DOHH2 (cell line): ENCODE measurements around the gene GPHN.

Experiments
- EZH2phosphoT487 ChIP-seq: fragments of 200-600 bp; sonication (generic); IDR thresholded peaks from 2 replicates; pipeline ENCODE4 v1.6.1; 2017; ENCODE audit warnings: borderline replicate concordance, mild to moderate bottlenecking, antibody characterized with exemption, low read length, moderate library complexity, mixed read lengths
- TF ChIP-seq, protein P1 (sequence below): fragments of 200-600 bp; sonication (generic); IDR thresholded peaks from one replicate; pipeline ENCODE4 v1.5.1; 2014; ENCODE audit warnings: antibody characterized with exemption, mild to moderate bottlenecking, low read depth, low read length; ENCODE audit not compliant: poor library complexity, severe bottlenecking

- TF ChIP-seq, protein P1, sequence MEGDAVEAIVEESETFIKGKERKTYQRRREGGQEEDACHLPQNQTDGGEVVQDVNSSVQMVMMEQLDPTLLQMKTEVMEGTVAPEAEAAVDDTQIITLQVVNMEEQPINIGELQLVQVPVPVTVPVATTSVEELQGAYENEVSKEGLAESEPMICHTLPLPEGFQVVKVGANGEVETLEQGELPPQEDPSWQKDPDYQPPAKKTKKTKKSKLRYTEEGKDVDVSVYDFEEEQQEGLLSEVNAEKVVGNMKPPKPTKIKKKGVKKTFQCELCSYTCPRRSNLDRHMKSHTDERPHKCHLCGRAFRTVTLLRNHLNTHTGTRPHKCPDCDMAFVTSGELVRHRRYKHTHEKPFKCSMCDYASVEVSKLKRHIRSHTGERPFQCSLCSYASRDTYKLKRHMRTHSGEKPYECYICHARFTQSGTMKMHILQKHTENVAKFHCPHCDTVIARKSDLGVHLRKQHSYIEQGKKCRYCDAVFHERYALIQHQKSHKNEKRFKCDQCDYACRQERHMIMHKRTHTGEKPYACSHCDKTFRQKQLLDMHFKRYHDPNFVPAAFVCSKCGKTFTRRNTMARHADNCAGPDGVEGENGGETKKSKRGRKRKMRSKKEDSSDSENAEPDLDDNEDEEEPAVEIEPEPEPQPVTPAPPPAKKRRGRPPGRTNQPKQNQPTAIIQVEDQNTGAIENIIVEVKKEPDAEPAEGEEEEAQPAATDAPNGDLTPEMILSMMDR = no peak
- no peak for TF ChIP-seq EZH2phosphoT487
Measured at GRCh38 chr14:67172056-67172455, 664.1 kb downstream of the GPHN start.
